22Rv1 (cell line): Measurements from ENCODE around the gene GJB4.
"Not testable (repeated sequence)": the region's sequence is repeated elsewhere in the genome, so short reads cannot be mapped to it uniquely, and the experiment has no call there.

ENCODE experiments used
- H3K27ac ChIP-seq: fragments of 450-650 bp; 2 replicates; pipeline ENCODE4 v1.5.1; 2017
- CTCF ChIP-seq: fragments of 450-650 bp; IDR thresholded peaks from 2 replicates; pipeline ENCODE4 v1.5.1; 2017; ENCODE audit warnings: mild to moderate bottlenecking
- ZFX ChIP-seq: fragments of 450-650 bp; IDR thresholded peaks from 2 replicates; pipeline ENCODE4 v1.6.1; 2017; ENCODE audit warnings: antibody characterized with exemption, borderline replicate concordance

GJB4 gene

GRCh38 chr1:34770891-34771504, 11.5 kb downstream of the GJB4 start:
- TF ChIP-seq CTCF = no peak
- TF ChIP-seq ZFX = no peak
- no peak overlapping the region for H3K27ac ChIP-seq

- no peak overlapping the region for H3K27ac ChIP-seq
- TF ChIP-seq CTCF = no peak
- no peak for TF ChIP-seq ZFX
Measured at GRCh38 chr1:34771573-34772371, 12.2 kb downstream of the GJB4 start.

DNA sequence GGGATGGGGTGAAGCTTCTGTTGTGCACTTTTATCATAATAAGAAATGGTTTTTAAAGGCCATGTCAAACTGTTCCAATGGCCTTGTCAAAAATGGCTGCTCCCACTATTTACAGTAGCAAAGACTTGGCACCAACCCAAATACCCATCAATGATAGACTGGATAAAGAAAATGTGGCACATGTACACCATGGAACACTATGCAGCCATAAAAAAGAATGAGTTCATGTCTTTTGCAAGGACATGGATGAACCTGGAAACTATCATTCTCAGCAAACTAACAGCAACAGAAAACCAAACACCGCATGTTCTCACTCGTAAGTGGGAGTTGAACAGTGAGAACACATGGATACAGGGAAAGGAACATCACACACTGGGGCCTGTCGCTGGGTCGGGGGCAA, 13.6 kb downstream of the GJB4 start:
- not testable (repeated sequence) for H3K27ac ChIP-seq

GRCh38 chr1:34774957-34775356, 15.4 kb downstream of the GJB4 start:
- no peak for TF ChIP-seq ZFX
- no peak for TF ChIP-seq CTCF
- no peak overlapping the region for H3K27ac ChIP-seq

GRCh38 chr1:34776911-34777310, 17.4 kb downstream of the GJB4 start:
- TF ChIP-seq ZFX (no peak), CTCF (no peak)
- no peak overlapping the region for H3K27ac ChIP-seq

- no peak overlapping the region for H3K27ac ChIP-seq
- no peak for TF ChIP-seq ZFX
- no peak for TF ChIP-seq CTCF
Measured at GRCh38 chr1:34777519-34778321, 18.2 kb downstream of the GJB4 start.

GRCh38 chr1:34778381-34778780, 18.8 kb downstream of the GJB4 start:
- H3K27ac ChIP-seq = no peak overlapping the region
- TF ChIP-seq ZFX = no peak
- TF ChIP-seq CTCF = no peak
